HG03565 (cell line): ENCODE measurements around the gene TRAPPC14.
A peak's percentile ranks its signal among the peaks of the same experiment; 100 is the strongest.

ENCODE experiments used
- ATAC-seq: cut with Tn5 transposase; IDR thresholded peaks from one replicate; pipeline ENCODE4 v1.9.1; 2021; ENCODE audit warnings: mild to moderate bottlenecking, moderate library complexity; ENCODE audit not compliant: unreplicated experiment

Gene TRAPPC14

DNA sequence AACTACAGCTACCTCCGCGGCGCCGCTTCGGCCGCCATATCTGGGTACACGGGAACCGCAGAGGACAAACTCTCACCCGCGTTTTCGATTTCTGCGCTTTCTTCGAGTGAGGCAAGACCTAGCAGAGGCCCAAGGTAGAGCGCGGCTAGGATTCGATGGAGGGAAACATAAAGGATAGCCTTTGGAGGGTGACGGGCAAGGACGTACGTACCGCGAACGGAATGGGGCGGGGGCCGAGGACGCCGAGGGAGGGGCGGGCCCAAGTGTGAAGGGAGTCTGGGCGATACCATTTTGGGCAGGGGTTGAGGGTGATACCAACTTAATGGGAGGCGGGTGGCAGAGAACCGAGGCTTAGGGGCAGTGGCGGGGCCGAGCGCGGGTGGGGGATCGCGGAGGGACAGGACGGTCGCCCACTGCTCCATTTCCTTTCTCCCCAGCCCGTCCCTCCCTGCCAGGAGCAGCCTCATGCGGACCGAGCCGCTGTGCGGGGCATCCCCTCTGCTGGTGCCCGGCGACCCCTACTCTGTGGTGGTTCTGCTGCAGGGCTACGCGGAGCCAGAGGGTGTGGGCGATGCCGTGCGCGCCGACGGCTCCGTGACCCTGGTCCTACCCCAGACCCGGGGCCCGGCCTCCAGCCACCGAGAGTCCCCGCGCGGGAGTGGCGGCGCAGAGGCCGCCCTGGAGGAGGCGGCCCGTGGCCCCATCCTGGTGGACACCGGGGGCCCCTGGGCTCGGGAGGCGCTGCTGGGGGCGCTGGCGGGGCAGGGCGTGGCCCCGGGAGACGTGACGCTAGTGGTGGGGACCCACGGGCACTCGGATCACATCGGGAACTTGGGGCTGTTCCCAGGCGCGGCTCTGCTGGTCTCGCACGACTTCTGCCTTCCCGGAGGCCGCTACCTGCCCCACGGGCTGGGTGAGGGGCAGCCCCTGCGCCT is 31.3 kb downstream of the TRAPPC14 start, which contains the start of gene MBLAC1:
Gene MBLAC1, plus strand, starts transcription at position 37 of the 935 bp plus-strand sequence. Its CDS starts 429 bp downstream, at position 466.
- ATAC-seq, result peak; percentile 42

DNA sequence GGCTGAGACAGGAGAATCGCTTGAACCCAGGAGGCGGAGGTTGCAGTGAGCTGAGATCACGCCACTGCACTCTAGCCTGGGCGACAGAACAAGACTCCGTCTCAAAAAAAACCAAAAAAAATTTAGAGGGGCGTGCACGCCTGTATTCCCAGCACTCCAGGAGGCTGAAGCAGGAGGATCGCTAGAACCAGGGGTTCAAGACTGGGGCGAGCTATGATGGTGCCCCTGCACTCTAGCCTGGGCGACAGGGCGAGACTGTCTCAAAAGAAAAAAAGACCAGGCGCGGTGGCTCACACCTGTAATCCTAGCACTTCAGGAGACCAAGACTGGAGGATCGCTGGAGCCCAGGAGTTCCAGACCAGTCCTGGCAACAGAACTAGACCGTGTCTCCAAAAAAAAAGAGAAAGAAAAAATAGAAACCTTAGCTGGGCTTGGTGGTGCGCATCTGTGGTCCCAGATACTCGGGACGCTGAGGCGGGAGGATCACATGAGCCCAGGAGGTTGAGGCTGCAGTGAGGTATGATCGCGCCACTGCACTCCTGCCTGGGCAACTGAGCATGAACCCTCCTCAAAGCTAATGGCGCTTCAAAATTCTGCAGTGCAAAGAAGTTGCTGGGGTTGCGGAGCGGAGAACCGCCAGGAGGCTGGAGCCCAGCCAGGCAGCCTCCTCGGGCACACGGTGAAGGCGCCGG is 32.1 kb downstream of the TRAPPC14 start:
- peak; percentile 2 for ATAC-seq

DNA sequence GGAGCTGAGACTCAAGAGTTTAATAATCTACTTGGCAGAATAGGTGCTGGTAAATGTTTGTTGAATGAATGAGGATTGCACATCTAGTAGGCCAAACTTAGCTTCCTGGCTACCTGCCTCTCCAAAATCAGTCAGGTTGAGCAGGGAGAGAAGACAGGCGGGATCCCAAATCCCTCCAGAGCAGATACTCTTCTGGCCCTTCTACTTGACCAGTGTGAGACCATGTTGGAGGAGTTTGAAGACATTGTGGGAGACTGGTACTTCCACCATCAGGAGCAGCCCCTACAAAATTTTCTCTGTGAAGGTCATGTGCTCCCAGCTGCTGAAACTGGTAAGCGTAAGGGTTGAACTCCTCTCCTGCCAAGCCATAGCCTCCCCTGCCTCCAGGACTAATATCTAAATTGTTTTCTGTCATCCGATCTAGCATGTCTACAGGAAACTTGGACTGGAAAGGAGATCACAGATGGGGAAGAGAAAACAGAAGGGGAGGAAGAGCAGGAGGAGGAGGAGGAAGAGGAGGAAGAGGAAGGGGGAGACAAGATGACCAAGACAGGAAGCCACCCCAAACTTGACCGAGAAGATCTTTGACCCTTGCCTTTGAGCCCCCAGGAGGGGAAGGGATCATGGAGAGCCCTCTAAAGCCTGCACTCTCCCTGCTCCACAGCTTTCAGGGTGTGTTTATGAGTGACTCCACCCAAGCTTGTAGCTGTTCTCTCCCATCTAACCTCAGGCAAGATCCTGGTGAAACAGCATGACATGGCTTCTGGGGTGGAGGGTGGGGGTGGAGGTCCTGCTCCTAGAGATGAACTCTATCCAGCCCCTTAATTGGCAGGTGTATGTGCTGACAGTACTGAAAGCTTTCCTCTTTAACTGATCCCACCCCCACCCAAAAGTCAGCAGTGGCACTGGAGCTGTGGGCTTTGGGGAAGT is 34.0 kb downstream of the TRAPPC14 start:
- no peak for ATAC-seq

DNA sequence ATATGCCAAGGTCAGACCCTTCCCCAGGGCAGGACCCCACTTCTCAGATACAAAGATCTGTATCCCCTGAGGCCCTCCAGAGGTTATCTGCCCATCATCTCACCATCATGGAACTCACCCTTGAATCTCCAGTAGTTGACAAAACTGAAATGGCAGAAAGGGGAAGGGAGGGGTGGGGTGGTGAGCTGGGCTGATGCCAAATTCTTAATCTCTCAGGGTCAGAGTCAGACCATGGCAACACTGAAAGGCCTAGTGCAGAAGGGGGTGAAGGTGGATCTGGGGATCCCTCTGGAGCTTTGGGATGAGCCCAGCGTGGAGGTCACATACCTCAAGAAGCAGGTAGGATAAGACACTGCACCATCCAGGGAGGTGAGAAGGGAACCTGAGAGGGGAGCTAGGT is 36.0 kb downstream of the TRAPPC14 start:
- no peak for ATAC-seq

DNA sequence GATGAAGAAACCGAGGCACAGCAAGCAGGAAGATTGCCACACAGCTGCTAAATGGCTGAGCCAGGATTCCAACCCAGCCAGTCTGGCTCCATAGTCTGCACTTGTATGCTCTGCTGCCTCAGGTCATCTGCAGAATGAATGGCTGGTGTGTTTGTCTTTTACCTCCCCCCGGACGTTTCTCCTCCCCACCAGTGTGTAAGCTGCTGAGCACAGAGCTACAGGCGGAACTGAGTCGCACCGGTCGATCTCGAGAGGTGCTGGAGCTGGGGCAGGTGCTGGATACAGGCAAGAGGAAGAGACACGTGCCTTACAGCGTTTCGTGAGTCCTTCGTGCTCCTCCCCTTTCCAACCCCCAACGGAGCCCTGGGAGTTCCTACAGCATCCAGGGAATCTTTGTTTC is 36.5 kb downstream of the TRAPPC14 start:
- no peak for ATAC-seq

DNA sequence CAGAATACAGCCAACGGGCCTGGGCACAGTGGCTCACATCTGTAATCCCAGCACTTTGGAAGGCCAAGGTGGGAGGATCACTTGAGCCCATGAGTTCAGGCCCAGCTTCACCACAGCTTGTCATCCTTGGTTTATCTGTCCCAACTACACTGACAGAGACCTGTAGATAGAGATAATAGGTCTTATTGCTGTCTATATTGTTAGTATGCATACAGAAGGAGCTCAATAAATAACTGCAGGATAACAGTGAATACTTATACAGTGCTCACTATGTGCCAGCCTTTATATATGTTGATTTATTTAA is 37.8 kb downstream of the TRAPPC14 start:
- no peak for ATAC-seq

DNA sequence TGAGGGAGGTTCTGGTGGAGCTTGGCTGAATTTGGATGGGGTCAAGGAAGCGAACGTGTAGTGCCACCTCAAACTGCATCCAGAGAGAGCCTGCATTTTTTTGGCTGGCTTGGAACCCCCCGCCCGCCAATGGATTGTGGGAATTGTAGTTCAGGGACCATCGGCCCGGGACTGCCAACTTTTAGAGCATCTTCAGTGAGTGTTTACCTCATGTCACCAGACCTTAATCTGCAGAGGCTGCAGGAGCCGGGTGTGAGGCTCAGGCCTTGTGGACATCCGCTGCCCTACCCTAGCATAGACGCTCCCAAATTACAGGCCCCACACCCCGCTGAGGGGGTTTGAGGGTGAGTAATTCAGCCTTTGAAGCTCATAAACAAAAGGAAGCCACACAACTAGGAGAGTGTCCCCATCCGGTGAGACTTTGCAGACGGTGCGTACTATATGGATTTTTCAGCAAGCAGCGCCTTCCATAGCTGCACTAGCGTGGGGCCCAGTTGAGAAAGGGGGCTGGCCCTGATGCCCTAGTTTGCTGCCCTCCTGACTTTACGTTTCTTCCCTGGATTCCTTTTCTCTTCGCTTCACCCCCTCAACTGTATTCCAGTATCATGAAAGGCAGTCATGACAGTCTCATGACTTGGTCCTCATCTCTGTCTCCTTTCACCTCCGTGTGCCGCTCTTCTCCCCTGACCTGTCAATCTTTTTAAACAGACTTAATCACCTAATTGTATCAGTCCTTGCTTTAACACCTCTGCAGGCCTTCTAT is 38.4 kb downstream of the TRAPPC14 start:
- peak; percentile 18 for ATAC-seq

DNA sequence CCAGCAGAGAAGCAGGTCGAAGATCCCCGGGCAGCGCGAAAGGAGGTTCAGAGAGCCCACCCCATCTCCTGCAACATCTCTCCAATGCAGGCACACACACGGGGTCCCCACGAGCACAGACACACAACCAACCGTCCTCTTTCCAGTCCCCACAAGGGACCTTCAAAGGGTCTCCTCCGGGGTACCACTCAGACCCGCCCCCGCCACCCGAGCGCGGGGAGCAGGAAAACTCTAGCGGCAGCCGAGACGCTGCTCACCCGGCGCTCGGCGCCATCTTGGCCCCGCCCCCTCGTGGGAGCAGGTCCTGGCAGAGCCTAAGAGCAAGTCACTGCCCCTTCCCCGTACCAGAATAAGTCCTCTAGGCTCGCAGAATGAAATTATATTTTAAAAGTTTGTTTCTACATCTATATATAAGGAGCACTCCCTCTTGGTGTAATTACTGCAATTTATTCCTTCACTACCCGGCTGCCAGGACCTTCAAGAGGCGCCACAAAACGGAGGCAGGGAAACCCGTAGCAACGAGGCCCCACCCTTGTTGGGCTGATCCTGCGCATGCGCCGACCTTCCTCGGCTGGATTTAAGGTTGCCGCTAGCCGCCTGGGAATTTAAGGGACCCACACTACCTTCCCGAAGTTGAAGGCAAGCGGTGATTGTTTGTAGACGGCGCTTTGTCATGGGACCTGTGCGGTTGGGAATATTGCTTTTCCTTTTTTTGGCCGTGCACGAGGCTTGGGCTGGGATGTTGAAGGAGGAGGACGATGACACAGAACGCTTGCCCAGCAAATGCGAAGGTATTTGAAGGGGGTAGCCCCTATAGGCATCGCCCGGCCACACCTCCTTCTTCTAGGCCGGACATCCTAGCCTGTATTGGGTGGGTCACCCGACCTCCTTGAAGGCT is 39.2 kb downstream of the TRAPPC14 start, which contains the start of the genes CNPY4 and TAF6:
Gene CNPY4, plus strand, starts transcription at position 563 of the 898 bp plus-strand sequence. Its CDS starts 111 bp downstream, at position 674.
Gene TAF6, minus strand, starts transcription at position 287 of the 898 bp plus-strand sequence. CDS start 5,149 bp downstream, outside the sequence.
- peak; percentile 56 for ATAC-seq

DNA sequence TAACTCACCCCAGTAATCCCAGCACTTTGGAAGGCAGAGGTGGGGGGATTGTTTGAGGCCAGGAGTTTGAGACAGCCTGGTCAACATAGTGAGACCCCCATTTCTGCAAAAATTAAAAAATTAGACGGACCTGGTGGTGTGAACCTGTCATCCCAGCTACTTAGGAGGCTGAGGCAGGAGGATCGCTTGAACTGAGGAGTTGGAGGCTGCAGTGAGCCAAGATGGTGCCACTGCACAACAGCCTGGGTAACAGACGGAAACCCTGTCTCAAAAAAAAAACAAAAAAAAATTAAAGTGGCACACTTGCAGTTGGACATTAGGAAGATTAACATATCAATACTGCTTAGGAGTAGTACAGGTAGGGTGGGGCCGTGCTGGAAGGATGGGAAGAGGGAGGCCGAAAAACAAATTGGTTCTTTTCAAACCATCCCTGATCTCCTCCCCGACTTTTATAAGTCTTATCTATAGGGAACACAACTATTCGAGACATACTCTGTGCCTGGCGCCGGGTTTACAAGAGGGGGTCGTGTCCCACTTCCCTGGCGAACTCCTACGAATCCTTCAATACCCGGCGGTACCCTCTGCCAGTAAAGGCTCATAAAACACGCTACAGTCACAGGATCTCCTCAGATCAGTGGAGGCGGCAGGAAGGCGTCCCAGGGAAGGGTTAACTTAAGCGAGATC is 40.0 kb downstream of the TRAPPC14 start:
- no peak for ATAC-seq

DNA sequence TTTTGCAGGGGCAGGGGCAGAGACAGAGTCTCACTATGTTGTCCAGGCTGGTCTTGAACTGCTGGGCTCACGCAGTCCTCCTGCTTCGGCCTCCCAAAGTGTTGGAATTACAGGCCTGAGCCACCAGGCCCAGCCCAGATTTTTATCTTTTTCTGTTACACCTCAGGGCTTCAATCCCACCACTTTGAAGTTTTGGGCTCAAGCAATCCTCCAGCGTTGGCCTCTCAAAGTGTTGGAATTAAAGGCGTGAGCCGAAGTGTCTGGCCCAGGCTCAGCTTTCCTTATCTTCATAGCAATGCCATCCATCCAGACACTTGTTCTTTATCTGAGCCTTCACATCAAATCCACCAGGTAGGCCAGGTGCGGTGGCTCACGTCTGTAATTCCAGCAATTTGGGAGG is 43.5 kb downstream of the TRAPPC14 start:
- ATAC-seq, result no peak

DNA sequence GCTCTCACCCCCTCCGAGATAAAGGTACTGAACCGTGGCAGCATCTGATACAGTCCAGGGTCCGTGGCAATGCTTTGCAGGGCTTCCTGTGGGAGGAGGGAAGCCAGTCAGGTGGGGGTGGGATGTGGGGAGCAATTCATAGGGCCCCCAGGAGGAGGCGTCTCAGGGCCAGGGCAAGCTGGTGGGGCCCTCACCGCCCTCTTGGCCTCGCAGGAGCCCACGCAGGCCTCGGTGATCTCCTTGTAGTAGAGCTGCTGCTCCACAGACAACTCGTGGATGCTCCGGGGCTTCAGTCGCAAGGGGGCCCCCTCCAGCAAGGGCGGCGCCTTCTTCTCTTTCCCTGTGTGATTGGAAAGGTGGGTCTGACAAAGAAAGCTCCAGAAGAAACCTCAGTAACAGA is 46.6 kb downstream of the TRAPPC14 start:
- ATAC-seq, result no peak

DNA sequence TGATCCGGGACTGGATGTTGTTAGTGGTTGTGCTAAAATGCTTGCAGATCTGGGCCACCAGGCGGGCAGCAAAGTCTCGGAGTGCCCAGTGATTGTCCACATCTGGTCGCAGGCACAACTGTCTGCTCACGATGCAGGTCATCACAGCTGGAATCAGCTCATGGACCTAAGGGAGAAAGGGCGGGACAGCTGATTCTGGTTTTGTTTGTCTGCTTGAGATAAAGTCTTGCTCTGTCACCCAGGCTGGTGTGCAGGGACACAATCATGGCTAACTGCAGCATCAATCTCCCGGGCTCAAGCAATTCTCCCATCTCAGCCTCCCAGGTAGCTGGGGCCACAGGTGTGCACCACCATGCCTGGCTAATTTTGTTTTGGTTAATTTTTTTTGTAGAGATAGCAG is 47.4 kb downstream of the TRAPPC14 start:
- ATAC-seq, result no peak

DNA sequence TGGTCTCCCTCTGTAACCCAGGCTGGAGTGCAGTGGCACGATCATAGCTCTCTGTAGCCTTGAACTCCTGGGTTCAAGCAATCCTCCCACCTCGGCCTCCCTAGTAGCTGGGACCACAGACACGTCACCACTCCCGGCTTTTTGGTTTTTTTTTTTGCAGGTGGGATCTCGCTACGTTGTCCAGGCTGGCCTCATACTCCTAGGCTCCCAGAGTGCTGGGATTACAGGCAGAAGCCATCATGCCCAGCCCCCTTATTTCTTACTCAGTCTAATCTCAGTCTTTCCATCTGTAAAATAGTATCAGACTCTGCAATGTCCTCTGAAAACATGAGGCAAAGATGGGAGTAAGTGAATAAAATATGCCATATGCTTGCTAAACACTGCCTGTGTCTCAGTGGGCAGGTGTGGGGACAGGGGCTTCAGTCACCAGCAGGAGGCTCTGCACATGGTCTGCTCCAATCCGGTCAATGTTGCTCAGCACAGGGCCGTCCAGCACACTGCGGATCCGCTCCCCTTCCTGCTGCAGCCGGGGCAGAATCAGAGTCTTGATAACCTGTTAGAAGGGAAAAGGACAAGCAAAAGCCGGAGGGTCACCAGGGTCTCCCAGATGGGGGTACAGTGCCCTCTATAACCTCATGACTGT is 48.9 kb downstream of the TRAPPC14 start:
- ATAC-seq, result no peak

DNA sequence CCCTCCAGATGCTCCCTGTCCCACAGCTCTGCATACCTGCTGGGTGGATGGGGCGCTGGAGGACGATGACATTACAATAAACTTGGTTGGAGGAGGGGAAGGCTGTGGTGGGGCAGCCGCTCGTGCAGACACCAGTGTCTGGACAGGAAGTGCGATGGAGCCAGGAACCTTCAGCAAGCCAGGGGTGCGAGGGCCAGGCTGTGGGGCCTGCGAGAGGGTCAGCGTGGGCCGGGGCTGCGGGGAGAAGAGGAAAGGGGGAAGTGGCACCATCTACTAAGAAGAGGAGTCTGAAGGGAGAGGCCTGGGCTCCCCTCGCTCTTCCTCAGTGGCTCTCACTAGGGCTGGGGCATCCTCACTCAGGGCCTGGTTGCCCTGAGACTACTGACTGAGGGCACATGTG is 50.6 kb downstream of the TRAPPC14 start:
- ATAC-seq, result no peak

DNA sequence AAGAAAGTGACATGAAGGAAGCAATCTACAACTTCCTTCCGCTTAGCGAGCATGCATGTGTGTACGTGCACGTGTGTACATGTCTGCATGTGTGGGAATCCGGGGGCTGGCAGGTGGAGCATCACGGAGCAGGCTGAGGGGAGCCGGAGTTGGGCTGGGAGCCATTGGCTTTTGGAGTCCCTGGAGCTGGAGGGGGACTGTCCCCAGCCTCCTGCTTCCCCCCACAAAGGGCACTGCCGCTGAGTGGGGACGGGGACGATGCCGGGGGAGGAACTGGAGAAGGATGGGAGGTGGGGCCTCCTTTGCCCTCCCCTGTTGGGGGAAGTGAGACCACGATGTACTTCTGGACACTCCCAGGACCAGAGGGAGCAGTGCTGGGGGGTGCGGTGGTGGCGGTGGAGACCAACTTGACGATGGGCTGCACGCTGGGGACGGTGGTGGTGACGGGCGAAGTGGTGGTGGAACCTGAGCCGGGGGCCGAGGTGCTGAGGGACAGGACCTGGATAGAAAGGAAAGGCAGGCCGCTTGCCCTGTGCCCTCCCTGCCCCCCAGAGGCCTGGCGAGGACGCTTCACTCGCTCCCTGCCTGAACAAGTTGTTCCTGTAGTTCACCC is 51.3 kb downstream of the TRAPPC14 start:
- ATAC-seq, result no peak

DNA sequence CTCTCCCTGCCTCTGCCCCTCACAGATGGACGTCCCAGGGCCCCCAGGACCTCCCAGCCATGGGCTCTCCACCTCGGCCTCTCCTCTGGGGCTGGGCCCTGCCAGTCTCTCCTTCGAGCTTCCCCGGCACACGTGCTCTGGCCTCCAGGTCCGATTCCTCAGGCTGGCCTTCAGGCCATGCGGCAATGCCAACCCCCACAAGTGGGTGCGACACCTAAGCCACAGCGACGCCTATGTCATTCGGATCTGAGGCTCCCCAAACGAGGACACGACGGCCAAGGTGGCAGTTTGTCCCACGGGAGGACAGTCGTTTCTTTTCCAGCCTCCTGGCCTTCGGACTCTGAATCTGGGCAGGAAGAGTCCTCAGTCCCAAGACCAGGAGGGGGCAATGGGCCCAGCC is 51.9 kb downstream of the TRAPPC14 start:
- no peak for ATAC-seq

DNA sequence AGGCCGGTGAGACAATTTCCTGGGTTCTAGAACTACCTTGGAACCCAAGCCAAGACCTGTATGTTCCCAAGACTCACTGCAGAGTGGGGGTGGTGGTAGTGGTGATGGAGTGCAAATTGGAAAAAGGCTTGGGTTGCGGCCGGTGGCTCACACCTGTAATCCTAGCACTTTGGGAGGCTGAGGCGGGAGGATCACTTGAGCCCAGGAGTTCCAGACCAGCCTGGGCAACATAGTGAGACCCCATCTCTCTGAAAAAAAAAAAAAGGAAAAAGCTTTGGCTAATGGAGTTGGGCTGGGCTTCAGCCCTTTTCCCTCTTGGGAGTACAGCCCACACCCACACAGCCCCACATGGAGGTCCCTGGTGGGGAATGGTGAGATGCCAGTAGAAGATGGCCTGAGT is 53.0 kb downstream of the TRAPPC14 start:
- ATAC-seq, result no peak
